Esophagus squamous epithelium (tissue), 5 donors: Measurements from ENCODE around the gene RCSD1. TPM values are rescaled to one million over a fixed set of nuclear protein-coding genes. Genes with fewer than 3 reads are reported as not detected.

Experiments used
- DNase-seq: peaks from one replicate; lab custom pipeline; 2025; lab: John Stamatoyannopoulos, UW
- H3K27ac ChIP-seq, 4 donors: fragments of 200-600 bp; sonication (generic); one replicate each; pipeline ENCODE4 v1.5.1; 2016 to 2019; ENCODE audit warnings: mild to moderate bottlenecking in 1 of 4
- H3K27me3 ChIP-seq, 4 donors: fragments of 200-600 bp; sonication (generic); 1 replicate in 3 of 4; 2 replicates in 1 of 4; pipeline versions ENCODE4 v1.5.1 to v1.6.0; 2017 to 2021; ENCODE audit warnings: antibody characterized with exemption in 1 of 4
- H3K36me3 ChIP-seq, 3 donors: fragments of 200-600 bp; sonication (generic); one replicate each; pipeline ENCODE4 v1.5.1; 2016 to 2019
- H3K4me1 ChIP-seq, 3 donors: fragments of 200-600 bp; sonication (generic); one replicate each; pipeline ENCODE4 v1.5.1; 2017 to 2019
- H3K4me3 ChIP-seq, 4 donors: fragments of 200-600 bp; sonication (generic); 1 replicate in 3 of 4; 2 replicates in 1 of 4; pipeline ENCODE4 v1.5.1; 2016 to 2019; ENCODE audit warnings: mild to moderate bottlenecking in 2 of 4, moderate library complexity in 1 of 4
- H3K9me3 ChIP-seq, 3 donors: fragments of 200-600 bp; sonication (generic); one replicate each; pipeline ENCODE4 v1.5.1; 2016 to 2019
- POLR2A ChIP-seq, 4 donors: fragments of 450-650 bp; IDR thresholded peaks; one replicate each; pipeline ENCODE4 v1.6.1; 2017; ENCODE audit warnings: antibody characterized with exemption in 4 of 4, mild to moderate bottlenecking in 4 of 4, moderate library complexity in 3 of 4
- WGBS, 2 donors: methylation state at CpG; one replicate each; pipeline ENCODE4 v1.1.5; 2018; 5-methylcytosine and 5-hydroxymethylcytosine counted together
- intact Hi-C: fragments of 100-400 bp; cut with DNase I; formaldehyde crosslinking; loops from one replicate; pipeline ENCODE4 v1.15.0; 2022
- total RNA-seq, 4 donors: library from RNA; depleted of rRNA; stranded (reverse); fragments of >200 nt; gene quantifications; one replicate each; pipeline ENCODE4 v1.1.0, GENCODE V29; 2016
- TF ChIP-seq, protein P1 (sequence below), 6 experiments: fragments of 450-650 bp in 4 of 6; fragments of 200-600 bp in 2 of 6; sonication (generic) in 2 of 6; IDR thresholded peaks; one replicate each; pipeline ENCODE4 v1.5.1; 2016 to 2019; ENCODE audit warnings: antibody characterized with exemption in 6 of 6, mild to moderate bottlenecking in 4 of 6, moderate library complexity in 4 of 6
- donor health status: DM: yes; HTN: yes; CAD: no.

Gene RCSD1
- total RNA-seq, 4 donors from 2014 or later, result 1.2 to 17.7 (median 3.4) TPM

- intact Hi-C loops, result no loop called here
- DNase-seq, result no peak
- WGBS, 2 donors, result 57 to 66% methylated on average over 2 of the region's 2 CpGs
- Histone ChIP-seq H3K36me3 (no peaks in the 10 kb centered on the region), H3K9me3 (no peaks in the 10 kb centered on the region), H3K4me1 (peaks cover 0 to 68% (median 41%) of the 10 kb centered on the region in 3 donors), H3K27me3 (no peaks in the 10 kb centered on the region), H3K27ac (no peak overlapping the region), H3K4me3 (no peak overlapping the region)
- no peak for TF ChIP-seq POLR2A (IDR thresholded peaks at IDR 0.05)
- TF ChIP-seq, protein P1, sequence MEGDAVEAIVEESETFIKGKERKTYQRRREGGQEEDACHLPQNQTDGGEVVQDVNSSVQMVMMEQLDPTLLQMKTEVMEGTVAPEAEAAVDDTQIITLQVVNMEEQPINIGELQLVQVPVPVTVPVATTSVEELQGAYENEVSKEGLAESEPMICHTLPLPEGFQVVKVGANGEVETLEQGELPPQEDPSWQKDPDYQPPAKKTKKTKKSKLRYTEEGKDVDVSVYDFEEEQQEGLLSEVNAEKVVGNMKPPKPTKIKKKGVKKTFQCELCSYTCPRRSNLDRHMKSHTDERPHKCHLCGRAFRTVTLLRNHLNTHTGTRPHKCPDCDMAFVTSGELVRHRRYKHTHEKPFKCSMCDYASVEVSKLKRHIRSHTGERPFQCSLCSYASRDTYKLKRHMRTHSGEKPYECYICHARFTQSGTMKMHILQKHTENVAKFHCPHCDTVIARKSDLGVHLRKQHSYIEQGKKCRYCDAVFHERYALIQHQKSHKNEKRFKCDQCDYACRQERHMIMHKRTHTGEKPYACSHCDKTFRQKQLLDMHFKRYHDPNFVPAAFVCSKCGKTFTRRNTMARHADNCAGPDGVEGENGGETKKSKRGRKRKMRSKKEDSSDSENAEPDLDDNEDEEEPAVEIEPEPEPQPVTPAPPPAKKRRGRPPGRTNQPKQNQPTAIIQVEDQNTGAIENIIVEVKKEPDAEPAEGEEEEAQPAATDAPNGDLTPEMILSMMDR (IDR thresholded peaks at IDR 0.05), result no peak
These were observed 40.5 kb downstream of the RCSD1 start for GRCh38 chr1:167670563-167670962.

GRCh38 chr1:167671727-167672511 lies 41.9 kb downstream of the RCSD1 start:
- Histone ChIP-seq H3K9me3 (no peaks in the 10 kb centered on the region), H3K4me3 (no peak overlapping the region), H3K27me3 (no peaks in the 10 kb centered on the region), H3K27ac (no peak overlapping the region), H3K4me1 (peaks cover 0 to 62% (median 36%) of the 10 kb centered on the region in 3 donors), H3K36me3 (no peaks in the 10 kb centered on the region)
- DNase-seq, result no peak
- TF ChIP-seq POLR2A (IDR thresholded peaks at IDR 0.05), result no peak
- TF ChIP-seq, protein P1 (IDR thresholded peaks at IDR 0.05), result no peak
- WGBS, 2 donors, result 56% methylated on average over 5 of the region's 5 CpGs
- intact Hi-C loops, result no loop called here

GRCh38 chr1:167672831-167673230 lies 42.8 kb downstream of the RCSD1 start:
- WGBS, 2 donors, result 79 to 91% methylated on average over 4 of the region's 4 CpGs
- H3K27me3 ChIP-seq, result no peaks in the 10 kb centered on the region
- intact Hi-C loops, result no loop called here
- H3K27ac ChIP-seq, result no peak overlapping the region
- no peak for TF ChIP-seq POLR2A (IDR thresholded peaks at IDR 0.05)
- TF ChIP-seq, protein P1 (IDR thresholded peaks at IDR 0.05), result no peak
- H3K4me3 ChIP-seq, result no peak overlapping the region
- DNase-seq, result no peak
- H3K36me3 ChIP-seq, result no peaks in the 10 kb centered on the region
- no peaks in the 10 kb centered on the region for H3K9me3 ChIP-seq
- H3K4me1 ChIP-seq, result peaks cover 0 to 54% (median 34%) of the 10 kb centered on the region in 3 donors

GRCh38 chr1:167673265-167673664 lies 43.2 kb downstream of the RCSD1 start:
- Histone ChIP-seq H3K4me1 (peaks cover 0 to 49% (median 34%) of the 10 kb centered on the region in 3 donors), H3K36me3 (no peaks in the 10 kb centered on the region), H3K27ac (no peak overlapping the region), H3K27me3 (no peaks in the 10 kb centered on the region), H3K9me3 (no peaks in the 10 kb centered on the region), H3K4me3 (no peak overlapping the region)
- intact Hi-C loops, result no loop called here
- DNase-seq, result no peak
- WGBS, 2 donors, result 88 to 89% methylated on average over 4 of the region's 4 CpGs
- TF ChIP-seq, protein P1 (IDR thresholded peaks at IDR 0.05), result no peak
- no peak for TF ChIP-seq POLR2A (IDR thresholded peaks at IDR 0.05)

- DNase-seq, result no peak
- 75 to 83% methylated on average over 2 of the region's 2 CpGs for WGBS, 2 donors
- peaks cover 0 to 40% (median 27%) of the 10 kb centered on the region in 3 donors for H3K4me1 ChIP-seq
- no peak overlapping the region for H3K4me3 ChIP-seq
- TF ChIP-seq POLR2A (IDR thresholded peaks at IDR 0.05), result no peak
- TF ChIP-seq, protein P1 (IDR thresholded peaks at IDR 0.05), result no peak
- H3K36me3 ChIP-seq, result no peaks in the 10 kb centered on the region
- no peaks in the 10 kb centered on the region for H3K9me3 ChIP-seq
- intact Hi-C loops, result no loop called here
- no peak overlapping the region for H3K27ac ChIP-seq
- H3K27me3 ChIP-seq, result no peaks in the 10 kb centered on the region
These were observed 44.1 kb downstream of the RCSD1 start for GRCh38 chr1:167674156-167674555.
